H7 (cell line): ENCODE results near the gene MKRN1. TPM values are rescaled to one million over a fixed set of nuclear protein-coding genes. Genes with fewer than 3 reads are reported as not detected.

ENCODE experiments used
- total RNA-seq: library from RNA; depleted of rRNA; stranded (reverse); fragments of >200 nt; shearing (Covaris generic); gene quantifications from 2 replicates; pipeline ENCODE4 v1.2.3, GENCODE V29; 2014; rRNA removed

The MKRN1 gene
- total RNA-seq, 1 experiment from 2014 or later, result 80.5 TPM

Other genes with a start within 250 kb of the MKRN1 start
- gene SLC37A3, start 81.0 kb downstream of the MKRN1 start, total RNA-seq, result 40.1 and 64.1 TPM in 2 replicates
- gene RAB19, start 75.4 kb downstream of the MKRN1 start, total RNA-seq, result 2.3 and 3.8 TPM in 2 replicates
- 10.1 and 11.9 TPM in 2 replicates for gene DENND2A, start 161.3 kb upstream of the MKRN1 start, total RNA-seq
- 16.0 and 17.3 TPM in 2 replicates for gene ADCK2, start 193.4 kb upstream of the MKRN1 start, total RNA-seq
- gene NDUFB2, start 217.2 kb upstream of the MKRN1 start, total RNA-seq, result 124 and 196 TPM in 2 replicates